ENCODE data around the gene TIGD6.

The TIGD6 gene

GRCh38 chr5:150009671-150010387 is 9.4 kb upstream of the TIGD6 start:
- ChIA-PET POLR2A (interaction anchor here (0.6 to 0.9 kb wide), 2 partner anchors 9 to 13 kb away, joined by 3 to 4 read pairs; partner anchors contain the start of genes HMGXB3 and TIGD6), CTCF (interaction anchor here (0.6 to 1.3 kb wide), 5 partner anchors 12 to 434 kb away, joined by 3 to 5 read pairs (median 3); no protein-coding TSS in a partner anchor)
- Histone ChIP-seq H3K4me1 (ENCODE audit: control insufficient read depth, insufficient read depth, low read length) (no peaks in the 10 kb centered on the region), H3K9me3 (ENCODE audit: control insufficient read depth, insufficient read depth, low read depth, low read length) (no peaks in the 10 kb centered on the region; the same call in 1 of the 2 replicates), H3K27ac (ENCODE audit: extremely low read depth, low read depth, low read length) (no peak overlapping the region), H3K4me3 (ENCODE audit: low read depth, low read length) (no peak overlapping the region), H3K36me3 (ENCODE audit: control insufficient read depth in 2 of 2, insufficient read depth in 1 of 2, low read length in 2 of 2) (peaks cover 65 to 94% of the 10 kb centered on the region in 2 experiments)
- TF ChIP-seq ZFP41 (tag by site-specific recombination; IDR thresholded peaks at IDR 0.05; ENCODE audit: borderline replicate concordance) (no peak), HOXA7 (CRISPR knock-in tag; IDR thresholded peaks at IDR 0.05; ENCODE audit: borderline replicate concordance) (no peak), ZNF555 (tag by site-specific recombination; conservative IDR thresholded peaks at IDR 0.05) (no peak)

- Histone ChIP-seq H3K4me1 (ENCODE audit: control insufficient read depth, insufficient read depth, low read length) (peaks cover 5% of the 10 kb centered on the region), H3K36me3 (ENCODE audit: control insufficient read depth in 2 of 2, insufficient read depth in 1 of 2, low read length in 2 of 2) (peaks cover 43 to 85% of the 10 kb centered on the region in 2 experiments), H3K27ac (ENCODE audit: extremely low read depth, low read depth, low read length) (no peak overlapping the region), H3K9me3 (ENCODE audit: control insufficient read depth, insufficient read depth, low read depth, low read length) (no peaks in the 10 kb centered on the region), H3K4me3 (ENCODE audit: low read depth, low read length) (no peak overlapping the region)
- ChIA-PET CTCF (interaction anchor here (0.7 to 3.2 kb wide), 4 partner anchors 15 to 170 kb away, joined by 3 to 11 read pairs (median 7); no protein-coding TSS in a partner anchor), POLR2A (no interaction called here)
- TF ChIP-seq ZNF660 (tag by site-specific recombination; IDR thresholded peaks at IDR 0.05): no peak
- TF ChIP-seq ZNF292 (tag by site-specific recombination; IDR thresholded peaks at IDR 0.05; ENCODE audit: borderline replicate concordance, low read depth): no peak
- TF ChIP-seq MYNN (tag by site-specific recombination; IDR thresholded peaks at IDR 0.05; ENCODE audit: borderline replicate concordance): no peak
- TF ChIP-seq AEBP2 (tag by site-specific recombination; IDR thresholded peaks at IDR 0.05; ENCODE audit: borderline replicate concordance): no peak
- TF ChIP-seq FEZF1 (tag by site-specific recombination; IDR thresholded peaks at IDR 0.05): no peak
- no peak for TF ChIP-seq ZNF571 (tag by site-specific recombination; IDR thresholded peaks at IDR 0.05)
- no peak for TF ChIP-seq ZNF701 (tag by site-specific recombination; IDR thresholded peaks at IDR 0.05)
- TF ChIP-seq ZNF707 (tag by site-specific recombination; IDR thresholded peaks at IDR 0.05): no peak
- no peak for TF ChIP-seq ZNF510 (tag by site-specific recombination; IDR thresholded peaks at IDR 0.05; ENCODE audit: insufficient replicate concordance)
- TF ChIP-seq ZNF692 (tag by site-specific recombination; IDR thresholded peaks at IDR 0.05): no peak
- no peak for TF ChIP-seq ZNF121 (tag by site-specific recombination; IDR thresholded peaks at IDR 0.05)
These were observed 6.6 kb upstream of the TIGD6 start for GRCh38 chr5:150007050-150007449.

- Histone ChIP-seq H3K4me3 (ENCODE audit: low read depth, low read length) (no peak overlapping the region), H3K4me1 (ENCODE audit: control insufficient read depth, insufficient read depth, low read length) (peaks cover 6% of the 10 kb centered on the region), H3K36me3 (ENCODE audit: control insufficient read depth in 2 of 2, insufficient read depth in 1 of 2, low read length in 2 of 2) (peaks cover 35 to 79% of the 10 kb centered on the region in 2 experiments), H3K27ac (ENCODE audit: extremely low read depth, low read depth, low read length) (no peak overlapping the region), H3K9me3 (ENCODE audit: control insufficient read depth, insufficient read depth, low read depth, low read length) (no peaks in the 10 kb centered on the region)
- ChIA-PET POLR2A (no interaction called here), CTCF (interaction anchor here (0.6 to 3.2 kb wide), 6 partner anchors 11 to 177 kb away, joined by 3 to 11 read pairs (median 4); no protein-coding TSS in a partner anchor)
- TF ChIP-seq BCL11B (tag by site-specific recombination; IDR thresholded peaks at IDR 0.05; ENCODE audit: low read depth) (no peak), ELK4 (IDR thresholded peaks at IDR 0.05; ENCODE audit: borderline replicate concordance, low read depth, low read length) (no peak), HOXD13 (CRISPR knock-in tag; IDR thresholded peaks at IDR 0.05; ENCODE audit: borderline replicate concordance) (no peak), ZXDB (tag by site-specific recombination; IDR thresholded peaks at IDR 0.05) (no peak), GLI4 (tag by site-specific recombination; IDR thresholded peaks at IDR 0.05) (no peak), ZNF16 (tag by site-specific recombination; IDR thresholded peaks at IDR 0.05; ENCODE audit: low read depth) (no peak), ZNF280D (tag by site-specific recombination; IDR thresholded peaks at IDR 0.05) (no peak), SALL2 (tag by site-specific recombination; IDR thresholded peaks at IDR 0.05; ENCODE audit: borderline replicate concordance) (no peak), KLF9 (tag by site-specific recombination; IDR thresholded peaks at IDR 0.05; ENCODE audit: low read depth) (no peak), ZSCAN23 (tag by site-specific recombination; IDR thresholded peaks at IDR 0.05) (no peak)
These were observed 5.9 kb upstream of the TIGD6 start for GRCh38 chr5:150006318-150006717.
